ENCODE measurements around the gene MYCT1.

MYCT1 gene

GRCh38 chr6:152723398-152723797, 25.7 kb downstream of the MYCT1 start:
- DNase-seq (ENCODE audit: low spot score): no peak

- DNase-seq (ENCODE audit: low spot score): no peak
These were observed 28.6 kb downstream of the MYCT1 start for GRCh38 chr6:152726313-152726712.

- no peak for DNase-seq (ENCODE audit: low spot score)
These were observed 29.8 kb downstream of the MYCT1 start for GRCh38 chr6:152727507-152727906.

- no peak for DNase-seq (ENCODE audit: low spot score)
These were observed 36.9 kb downstream of the MYCT1 start for GRCh38 chr6:152734630-152735029.

GRCh38 chr6:152736687-152737273, 39.1 kb downstream of the MYCT1 start:
- DNase-seq (ENCODE audit: low spot score): no peak

- no peak for DNase-seq (ENCODE audit: low spot score)
These were observed 47.9 kb downstream of the MYCT1 start for GRCh38 chr6:152745509-152746171.

GRCh38 chr6:152746172-152746553, 48.5 kb downstream of the MYCT1 start:
- DNase-seq (ENCODE audit: low spot score): no peak

- DNase-seq (ENCODE audit: low spot score): no peak
These were observed 51.1 kb downstream of the MYCT1 start for GRCh38 chr6:152748843-152749242.

GRCh38 chr6:152749336-152749735, 51.6 kb downstream of the MYCT1 start:
- no peak for DNase-seq (ENCODE audit: low spot score)

GRCh38 chr6:152750694-152751093, 53.0 kb downstream of the MYCT1 start, which contains the start of gene VIP:
VIP (plus strand) TSS chr6:152750797; CDS start chr6:152752178, 1,381 bp downstream.
- DNase-seq (ENCODE audit: low spot score): no peak

- no peak for DNase-seq (ENCODE audit: low spot score)
These were observed 67.6 kb downstream of the MYCT1 start for GRCh38 chr6:152765331-152765730.

- no peak for DNase-seq (ENCODE audit: low spot score)
These were observed 71.5 kb downstream of the MYCT1 start for GRCh38 chr6:152769159-152769558.

GRCh38 chr6:152769993-152770392, 72.3 kb downstream of the MYCT1 start:
- no peak for DNase-seq (ENCODE audit: low spot score)

- no peak for DNase-seq (ENCODE audit: low spot score)
These were observed 73.5 kb downstream of the MYCT1 start for GRCh38 chr6:152771061-152771687.

All from D341Med (cell line).